ENCODE data around the gene UCHL5. TPM values are rescaled to one million over a fixed set of nuclear protein-coding genes. Genes with fewer than 3 reads are reported as not detected.

Gene UCHL5
- total RNA-seq, 2 experiments from 2014 or later = 28.6 to 82.5 TPM

DNA sequence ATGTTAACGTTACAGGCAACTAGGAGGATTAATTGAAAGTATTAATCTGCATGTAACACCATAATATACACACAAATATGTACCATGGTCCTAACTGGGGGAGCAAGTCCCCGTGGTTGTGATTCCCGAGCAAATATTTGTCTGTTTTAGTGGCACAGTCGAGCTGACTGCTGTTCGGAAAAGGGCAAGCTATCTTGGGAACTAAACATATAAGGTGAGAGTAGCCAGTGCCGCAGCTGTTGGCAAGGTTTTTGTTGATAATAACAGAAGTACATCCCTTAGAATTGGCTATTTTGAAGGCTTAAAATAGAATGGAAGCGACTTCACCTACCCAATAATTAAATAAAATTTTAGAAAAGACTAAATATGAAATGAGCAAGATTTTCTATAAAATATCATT is 45.5 kb downstream of the UCHL5 start:
- Histone ChIP-seq H3K36me3 (ENCODE audit: insufficient read depth, low read length) (peaks cover 26% of the 10 kb centered on the region; the same call in 1 of the 2 replicates), H3K27ac (ENCODE audit: low read depth, low read length, poor library complexity, severe bottlenecking) (no peak overlapping the region), H3K4me1 (ENCODE audit: insufficient read depth, low read length, poor library complexity, severe bottlenecking) (no peaks in the 10 kb centered on the region), H3K9me3 (ENCODE audit: low read length) (no peaks in the 10 kb centered on the region), H3K4me3 (ENCODE audit: low read depth, low read length, poor library complexity, severe bottlenecking) (no peak overlapping the region), H3K9me2 (ENCODE audit: insufficient read depth, low read length) (no peaks in the 10 kb centered on the region), H2AFZ (ENCODE audit: low read length) (no peak overlapping the region), H3K79me2 (ENCODE audit: insufficient read depth, low read depth, low read length) (no peaks in the 10 kb centered on the region), H4K20me1 (ENCODE audit: insufficient read depth, low read length) (no peaks in the 10 kb centered on the region), H3K4me2 (ENCODE audit: low read length) (no peak overlapping the region)
- intact Hi-C loops (cut with micrococcal nuclease; ENCODE audit: unreplicated experiment) = no loop called here
- BruUV-seq (replicated peaks) = no TSS peak
- ChIA-PET CTCF (ENCODE audit: unreplicated experiment) (interaction anchor here (1.0 kb wide), 1 partner anchor 17 kb away, joined by 3 read pairs; no protein-coding TSS in a partner anchor), POLR2A (interaction anchor here (0.6 to 2.4 kb wide), 10 partner anchors 8 to 1001 kb away, joined by 3 to 13 read pairs (median 3); no protein-coding TSS in a partner anchor)
- no peak for DNase-seq (ENCODE audit: low spot score)
- TF ChIP-seq, protein P1, sequence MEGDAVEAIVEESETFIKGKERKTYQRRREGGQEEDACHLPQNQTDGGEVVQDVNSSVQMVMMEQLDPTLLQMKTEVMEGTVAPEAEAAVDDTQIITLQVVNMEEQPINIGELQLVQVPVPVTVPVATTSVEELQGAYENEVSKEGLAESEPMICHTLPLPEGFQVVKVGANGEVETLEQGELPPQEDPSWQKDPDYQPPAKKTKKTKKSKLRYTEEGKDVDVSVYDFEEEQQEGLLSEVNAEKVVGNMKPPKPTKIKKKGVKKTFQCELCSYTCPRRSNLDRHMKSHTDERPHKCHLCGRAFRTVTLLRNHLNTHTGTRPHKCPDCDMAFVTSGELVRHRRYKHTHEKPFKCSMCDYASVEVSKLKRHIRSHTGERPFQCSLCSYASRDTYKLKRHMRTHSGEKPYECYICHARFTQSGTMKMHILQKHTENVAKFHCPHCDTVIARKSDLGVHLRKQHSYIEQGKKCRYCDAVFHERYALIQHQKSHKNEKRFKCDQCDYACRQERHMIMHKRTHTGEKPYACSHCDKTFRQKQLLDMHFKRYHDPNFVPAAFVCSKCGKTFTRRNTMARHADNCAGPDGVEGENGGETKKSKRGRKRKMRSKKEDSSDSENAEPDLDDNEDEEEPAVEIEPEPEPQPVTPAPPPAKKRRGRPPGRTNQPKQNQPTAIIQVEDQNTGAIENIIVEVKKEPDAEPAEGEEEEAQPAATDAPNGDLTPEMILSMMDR (conservative IDR thresholded peaks at IDR 0.05; ENCODE audit: low read length) = no peak
- no peak for TF ChIP-seq EZH2phosphoT487 (IDR thresholded peaks at IDR 0.05; ENCODE audit: borderline replicate concordance, low read depth, low read length)

DNA sequence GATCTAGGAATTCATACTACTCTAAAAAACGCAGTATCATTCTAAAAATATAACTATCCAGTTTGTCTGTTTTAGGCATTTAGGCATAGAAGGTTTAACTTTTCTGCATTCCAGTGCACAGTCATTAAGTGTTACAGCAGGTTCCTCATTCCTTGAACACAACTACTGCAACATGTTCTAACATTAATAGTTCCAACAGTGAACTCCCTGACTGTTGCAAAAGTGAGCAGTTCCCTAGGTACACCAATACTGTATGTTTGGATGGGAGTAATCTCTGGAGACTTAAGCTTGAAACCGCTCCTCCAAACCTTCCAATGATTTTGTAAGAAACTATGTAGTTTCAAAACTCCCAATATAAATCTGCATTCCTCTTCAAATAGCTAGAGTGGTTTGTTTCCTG is 46.2 kb downstream of the UCHL5 start:
- ChIA-PET CTCF (ENCODE audit: unreplicated experiment) (no interaction called here), POLR2A (interaction anchor here (0.9 to 2.4 kb wide), 5 partner anchors 8 to 206 kb away, joined by 3 to 13 read pairs (median 3); no protein-coding TSS in a partner anchor)
- no TSS peak for BruUV-seq (replicated peaks)
- Histone ChIP-seq H4K20me1 (ENCODE audit: insufficient read depth, low read length) (no peaks in the 10 kb centered on the region), H3K4me1 (ENCODE audit: insufficient read depth, low read length, poor library complexity, severe bottlenecking) (no peaks in the 10 kb centered on the region), H3K27ac (ENCODE audit: low read depth, low read length, poor library complexity, severe bottlenecking) (no peak overlapping the region), H3K4me3 (ENCODE audit: low read depth, low read length, poor library complexity, severe bottlenecking) (no peak overlapping the region), H3K36me3 (ENCODE audit: insufficient read depth, low read length) (peaks cover 22% of the 10 kb centered on the region; the same call in 1 of the 2 replicates), H2AFZ (ENCODE audit: low read length) (no peak overlapping the region), H3K4me2 (ENCODE audit: low read length) (no peak overlapping the region), H3K9me2 (ENCODE audit: insufficient read depth, low read length) (no peaks in the 10 kb centered on the region), H3K79me2 (ENCODE audit: insufficient read depth, low read depth, low read length) (no peaks in the 10 kb centered on the region), H3K9me3 (ENCODE audit: low read length) (no peaks in the 10 kb centered on the region)
- TF ChIP-seq EZH2phosphoT487 (IDR thresholded peaks at IDR 0.05; ENCODE audit: borderline replicate concordance, low read depth, low read length) = no peak
- TF ChIP-seq, protein P1 (conservative IDR thresholded peaks at IDR 0.05; ENCODE audit: low read length) = no peak
- no peak for DNase-seq (ENCODE audit: low spot score)
- intact Hi-C loops (cut with micrococcal nuclease; ENCODE audit: unreplicated experiment) = no loop called here

DNA sequence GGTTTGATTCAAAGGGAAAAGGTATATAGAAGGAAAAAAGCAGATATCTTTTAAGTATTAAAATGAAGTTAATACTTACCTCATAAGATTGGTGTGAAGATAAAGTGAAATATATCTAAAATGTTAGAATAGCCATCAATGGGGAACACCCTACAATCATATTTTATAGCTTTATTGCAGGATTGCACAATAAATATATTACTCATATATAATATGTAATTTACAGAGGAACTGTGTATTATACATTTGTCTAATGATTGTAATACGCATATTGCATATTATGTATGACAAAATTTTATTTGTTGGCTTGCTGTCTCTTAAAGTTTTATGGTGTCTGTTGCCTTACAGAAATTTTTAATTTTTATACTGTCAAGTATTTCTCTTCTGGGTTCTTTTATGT is 47.8 kb downstream of the UCHL5 start:
- intact Hi-C loops (cut with micrococcal nuclease; ENCODE audit: unreplicated experiment) = no loop called here
- Histone ChIP-seq H3K79me2 (ENCODE audit: insufficient read depth, low read depth, low read length) (no peaks in the 10 kb centered on the region), H3K27ac (ENCODE audit: low read depth, low read length, poor library complexity, severe bottlenecking) (no peak overlapping the region), H3K9me2 (ENCODE audit: insufficient read depth, low read length) (no peaks in the 10 kb centered on the region), H3K36me3 (ENCODE audit: insufficient read depth, low read length) (peaks cover 17% of the 10 kb centered on the region; the same call in 1 of the 2 replicates), H3K4me2 (ENCODE audit: low read length) (no peak overlapping the region), H3K4me3 (ENCODE audit: low read depth, low read length, poor library complexity, severe bottlenecking) (no peak overlapping the region), H3K4me1 (ENCODE audit: insufficient read depth, low read length, poor library complexity, severe bottlenecking) (no peaks in the 10 kb centered on the region), H2AFZ (ENCODE audit: low read length) (no peak overlapping the region), H4K20me1 (ENCODE audit: insufficient read depth, low read length) (no peaks in the 10 kb centered on the region), H3K9me3 (ENCODE audit: low read length) (no peaks in the 10 kb centered on the region)
- ChIA-PET CTCF (ENCODE audit: unreplicated experiment) (no interaction called here), POLR2A (interaction anchor here (0.6 to 1.1 kb wide), 2 partner anchors 13 to 542 kb away, joined by 3 to 4 read pairs; no protein-coding TSS in a partner anchor)
- no peak for TF ChIP-seq EZH2phosphoT487 (IDR thresholded peaks at IDR 0.05; ENCODE audit: borderline replicate concordance, low read depth, low read length)
- TF ChIP-seq, protein P1 (conservative IDR thresholded peaks at IDR 0.05; ENCODE audit: low read length) = no peak
- no TSS peak for BruUV-seq (replicated peaks)
- DNase-seq (ENCODE audit: low spot score) = no peak
